ENCODE measurements around the gene TMEM205.
A peak's percentile ranks its signal among the peaks of the same experiment; 100 is the strongest.

TMEM205 gene

GRCh38 chr19:11377237-11377636, 31.2 kb upstream of the TMEM205 start:
- H3K4me3 ChIP-seq (ENCODE audit: control insufficient read depth, low read depth, low read length): no peak overlapping the region
- TF ChIP-seq CTCF (conservative IDR thresholded peaks at IDR 0.05; ENCODE audit: control insufficient read depth, insufficient read depth, low read depth, low read length): no peak
- DNase-seq (ENCODE audit: low read depth): peak; percentile 94

- no peak for TF ChIP-seq CTCF (conservative IDR thresholded peaks at IDR 0.05; ENCODE audit: control insufficient read depth, insufficient read depth, low read depth, low read length)
- DNase-seq (ENCODE audit: low read depth): no peak
- H3K4me3 ChIP-seq (ENCODE audit: control insufficient read depth, low read depth, low read length): peak overlapping the region; percentile 79
Measured at GRCh38 chr19:11375143-11375948, 29.3 kb upstream of the TMEM205 start.

- peak; percentile 99 for DNase-seq (ENCODE audit: low read depth)
- no peak for TF ChIP-seq CTCF (conservative IDR thresholded peaks at IDR 0.05; ENCODE audit: control insufficient read depth, insufficient read depth, low read depth, low read length)
- peak within 1 kb of the TSS; percentile 79 for H3K4me3 ChIP-seq (ENCODE audit: control insufficient read depth, low read depth, low read length)
Measured at GRCh38 chr19:11374433-11375142, 28.5 kb upstream of the TMEM205 start, which contains the start of gene SWSAP1. SWSAP1 (plus strand) TSS chr19:11374666; CDS start chr19:11374681, 15 bp downstream.

- no peak for TF ChIP-seq CTCF (conservative IDR thresholded peaks at IDR 0.05; ENCODE audit: control insufficient read depth, insufficient read depth, low read depth, low read length)
- no peak for DNase-seq (ENCODE audit: low read depth)
- H3K4me3 ChIP-seq (ENCODE audit: control insufficient read depth, low read depth, low read length): peak overlapping the region; percentile 79
Measured at GRCh38 chr19:11373885-11374432, 27.9 kb upstream of the TMEM205 start.

DNA sequence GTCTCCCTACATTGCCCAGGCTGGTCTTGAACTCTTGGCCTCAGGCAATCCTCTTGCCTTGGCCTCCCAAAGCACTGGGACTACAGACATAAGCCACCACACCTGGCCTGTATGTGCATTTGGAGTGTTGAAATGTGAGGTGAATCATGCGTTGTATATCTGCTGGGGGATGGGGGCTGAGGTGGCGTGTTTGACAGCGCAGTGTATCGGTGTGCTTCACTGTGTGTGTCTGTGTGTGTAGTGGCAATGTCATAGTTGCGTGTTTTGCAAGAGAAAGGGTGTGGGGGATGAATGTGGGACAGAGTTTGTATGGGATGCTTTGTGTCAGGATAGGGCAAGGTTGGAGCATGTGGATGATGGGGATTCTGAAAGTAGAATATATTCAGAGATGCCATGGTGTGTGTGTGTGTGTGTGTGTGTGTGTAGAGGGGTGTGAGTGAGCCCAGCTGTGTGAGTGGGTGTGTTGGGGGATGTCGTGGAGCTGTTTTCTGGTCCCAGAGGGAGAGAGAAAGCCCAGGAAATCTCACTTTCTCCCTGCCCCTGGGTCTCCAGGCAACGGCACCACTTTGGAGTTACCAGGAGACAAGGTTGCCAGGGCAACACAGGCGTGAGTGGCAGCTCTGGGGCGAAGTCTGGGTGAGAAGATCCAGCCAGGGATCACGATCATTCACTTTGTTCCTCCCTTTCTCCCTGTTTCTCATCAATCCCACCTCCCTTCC, 27.3 kb upstream of the TMEM205 start:
- no peak overlapping the region for H3K4me3 ChIP-seq (ENCODE audit: control insufficient read depth, low read depth, low read length)

More for the DNA sequence above, 27.3 kb upstream of the TMEM205 start:
- TF ChIP-seq CTCF (conservative IDR thresholded peaks at IDR 0.05; ENCODE audit: control insufficient read depth, insufficient read depth, low read depth, low read length): no peak
- no peak for DNase-seq (ENCODE audit: low read depth)
